Loucy (cell line): ENCODE results near the gene FLOT1.

Experiments used
- H2AFZ ChIP-seq: fragments of 200-600 bp; sonication (generic); 2 replicates; pipeline ENCODE4 v1.6.0; 2016; ENCODE audit warnings: antibody characterized with exemption, mild to moderate bottlenecking, low read length, moderate library complexity
- H3F3A ChIP-seq: fragments of 200-600 bp; 2 replicates; pipeline ENCODE4 v1.6.0; 2016; ENCODE audit warnings: antibody characterized with exemption, low read depth, mild to moderate bottlenecking
- H3K27me3 ChIP-seq: fragments of 200-600 bp; sonication (generic); 2 replicates; pipeline ENCODE4 v1.6.1; 2014; ENCODE audit warnings: low read length, mild to moderate bottlenecking; ENCODE audit not compliant: insufficient read depth, poor library complexity, severe bottlenecking
- H3K36me3 ChIP-seq: fragments of 200-600 bp; sonication (generic); 2 replicates; pipeline ENCODE4 v1.6.1; 2016; ENCODE audit warnings: low read length; ENCODE audit not compliant: insufficient read depth
- H3K4me1 ChIP-seq: fragments of 200-600 bp; sonication (generic); 2 replicates; pipeline ENCODE4 v1.5.1; 2014; ENCODE audit warnings: low read length, mild to moderate bottlenecking; ENCODE audit not compliant: insufficient read depth, poor library complexity, severe bottlenecking
- H3K4me2 ChIP-seq: fragments of 200-600 bp; sonication (generic); 2 replicates; pipeline ENCODE4 v1.6.0; 2014; ENCODE audit warnings: antibody characterized with exemption, low read length, low read depth, mild to moderate bottlenecking; ENCODE audit not compliant: poor library complexity, severe bottlenecking
- H3K4me3 ChIP-seq: fragments of 200-600 bp; sonication (generic); 2 replicates; pipeline ENCODE4 v1.5.1; 2014; ENCODE audit warnings: low read length, mild to moderate bottlenecking, mixed read lengths; ENCODE audit not compliant: poor library complexity, severe bottlenecking
- H3K79me2 ChIP-seq: fragments of 200-600 bp; sonication (generic); 2 replicates; pipeline ENCODE4 v1.6.1; 2014; ENCODE audit warnings: low read length; ENCODE audit not compliant: insufficient read depth
- H3K9ac ChIP-seq: fragments of 200-600 bp; sonication (generic); 2 replicates; pipeline ENCODE4 v1.6.0; 2014; ENCODE audit warnings: mild to moderate bottlenecking, low read depth, low read length, moderate library complexity; ENCODE audit not compliant: poor library complexity, severe bottlenecking
- H3K9me2 ChIP-seq: fragments of 200-600 bp; sonication (generic); replicated peaks from 2 replicates; pipeline ENCODE4 v1.6.1; 2016; ENCODE audit warnings: low read depth, low read length, mixed read lengths
- H3K9me3 ChIP-seq: fragments of 200-600 bp; sonication (generic); 2 replicates; pipeline ENCODE4 v1.6.1; 2014; ENCODE audit warnings: mild to moderate bottlenecking, antibody characterized with exemption, low read length, low read depth; ENCODE audit not compliant: insufficient read depth
- H4K20me1 ChIP-seq: fragments of 200-600 bp; sonication (generic); 2 replicates; pipeline ENCODE4 v1.6.0; 2014; ENCODE audit warnings: antibody characterized with exemption, low read length, mild to moderate bottlenecking; ENCODE audit not compliant: insufficient read depth, poor library complexity, severe bottlenecking
- CTCF ChIP-seq: fragments of 200-600 bp; sonication (generic); conservative IDR thresholded peaks from 2 replicates; pipeline ENCODE4 v1.5.1; 2014; ENCODE audit warnings: mild to moderate bottlenecking, antibody characterized with exemption, low read length
- EZH2phosphoT487 ChIP-seq: fragments of 200-600 bp; IDR thresholded peaks from 2 replicates; pipeline ENCODE4 v1.6.1; 2018; ENCODE audit warnings: antibody characterized with exemption, mild to moderate bottlenecking, moderate library complexity, borderline replicate concordance

The FLOT1 gene

GRCh38 chr6:30749554-30750378 lies 7.3 kb upstream of the FLOT1 start:
- H3K79me2 ChIP-seq, result no peaks in the 10 kb centered on the region
- no peaks in the 10 kb centered on the region for H3K36me3 ChIP-seq
- no peaks in the 10 kb centered on the region for H3K9me3 ChIP-seq
- no peaks in the 10 kb centered on the region for H3K9me2 ChIP-seq
- no peak overlapping the region for H3K4me2 ChIP-seq
- no peaks in the 10 kb centered on the region for H4K20me1 ChIP-seq
- H3F3A ChIP-seq, result no peaks in the 10 kb centered on the region
- no peaks in the 10 kb centered on the region for H3K4me1 ChIP-seq
- H2AFZ ChIP-seq, result no peak overlapping the region
- H3K4me3 ChIP-seq, result no peak overlapping the region
- H3K9ac ChIP-seq, result no peak overlapping the region
- TF ChIP-seq EZH2phosphoT487 (no peak), CTCF (no peak)
- no peaks in the 10 kb centered on the region for H3K27me3 ChIP-seq

GRCh38 chr6:30748851-30749540 lies 6.5 kb upstream of the FLOT1 start:
- H3K4me2 ChIP-seq, result no peak overlapping the region
- H3K9me3 ChIP-seq, result no peaks in the 10 kb centered on the region
- TF ChIP-seq EZH2phosphoT487, result no peak
- no peak for TF ChIP-seq CTCF
- H3K9me2 ChIP-seq, result no peaks in the 10 kb centered on the region
- H3K27me3 ChIP-seq, result no peaks in the 10 kb centered on the region
- no peaks in the 10 kb centered on the region for H3F3A ChIP-seq
- no peaks in the 10 kb centered on the region for H4K20me1 ChIP-seq
- H3K9ac ChIP-seq, result no peak overlapping the region
- no peak overlapping the region for H2AFZ ChIP-seq
- H3K36me3 ChIP-seq, result no peaks in the 10 kb centered on the region
- H3K79me2 ChIP-seq, result no peaks in the 10 kb centered on the region
- H3K4me3 ChIP-seq, result no peak overlapping the region
- H3K4me1 ChIP-seq, result peaks cover 7% of the 10 kb centered on the region

GRCh38 chr6:30747902-30748769 lies 5.6 kb upstream of the FLOT1 start:
- Histone ChIP-seq H3K79me2 (no peaks in the 10 kb centered on the region), H3F3A (peaks cover 3% of the 10 kb centered on the region), H4K20me1 (peaks cover 7% of the 10 kb centered on the region), H2AFZ (no peak overlapping the region), H3K9me3 (no peaks in the 10 kb centered on the region), H3K27me3 (no peaks in the 10 kb centered on the region), H3K4me2 (no peak overlapping the region), H3K36me3 (no peaks in the 10 kb centered on the region), H3K4me3 (no peak overlapping the region), H3K9me2 (no peaks in the 10 kb centered on the region), H3K9ac (no peak overlapping the region), H3K4me1 (peaks cover 15% of the 10 kb centered on the region)
- TF ChIP-seq CTCF (no peak), EZH2phosphoT487 (no peak)
